Testis (tissue), 2 donors: ENCODE results near the gene PIK3R2.

Experiments used
- POLR2A ChIP-seq: fragments of 450-650 bp; IDR thresholded peaks from one replicate; pipeline ENCODE4 v1.6.1; 2017; ENCODE audit warnings: antibody characterized with exemption, mild to moderate bottlenecking, moderate library complexity
- TF ChIP-seq, protein P1 (sequence below), 3 experiments: fragments of 450-650 bp in 2 of 3; fragments of 200-600 bp in 1 of 3; sonication (generic) in 1 of 3; IDR thresholded peaks; one replicate each; pipeline ENCODE4 v1.5.1; 2016 to 2019; ENCODE audit warnings: antibody characterized with exemption in 3 of 3, mild to moderate bottlenecking in 2 of 3, moderate library complexity in 1 of 3

DNA sequence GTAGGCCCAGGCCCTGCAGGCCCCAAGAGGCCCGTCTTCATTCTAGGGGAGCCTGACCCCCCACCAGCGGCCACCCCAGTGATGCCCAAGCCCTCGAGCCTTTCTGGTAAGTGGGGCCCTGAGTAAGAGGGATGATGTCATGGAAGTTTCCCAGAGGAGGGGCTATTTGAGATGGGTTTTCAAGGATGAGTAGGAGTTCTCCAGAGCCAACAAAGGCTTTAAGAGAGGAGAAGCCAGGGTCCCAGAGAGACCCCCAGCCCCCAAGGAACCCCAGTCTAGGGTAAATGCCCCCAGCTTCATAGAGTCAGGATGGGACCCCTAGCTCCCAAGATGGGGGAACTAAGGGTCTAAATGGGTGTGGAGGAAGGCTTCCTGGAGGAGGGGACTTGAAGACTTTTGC lies 9.1 kb upstream of the PIK3R2 start:
- TF ChIP-seq, protein P1, sequence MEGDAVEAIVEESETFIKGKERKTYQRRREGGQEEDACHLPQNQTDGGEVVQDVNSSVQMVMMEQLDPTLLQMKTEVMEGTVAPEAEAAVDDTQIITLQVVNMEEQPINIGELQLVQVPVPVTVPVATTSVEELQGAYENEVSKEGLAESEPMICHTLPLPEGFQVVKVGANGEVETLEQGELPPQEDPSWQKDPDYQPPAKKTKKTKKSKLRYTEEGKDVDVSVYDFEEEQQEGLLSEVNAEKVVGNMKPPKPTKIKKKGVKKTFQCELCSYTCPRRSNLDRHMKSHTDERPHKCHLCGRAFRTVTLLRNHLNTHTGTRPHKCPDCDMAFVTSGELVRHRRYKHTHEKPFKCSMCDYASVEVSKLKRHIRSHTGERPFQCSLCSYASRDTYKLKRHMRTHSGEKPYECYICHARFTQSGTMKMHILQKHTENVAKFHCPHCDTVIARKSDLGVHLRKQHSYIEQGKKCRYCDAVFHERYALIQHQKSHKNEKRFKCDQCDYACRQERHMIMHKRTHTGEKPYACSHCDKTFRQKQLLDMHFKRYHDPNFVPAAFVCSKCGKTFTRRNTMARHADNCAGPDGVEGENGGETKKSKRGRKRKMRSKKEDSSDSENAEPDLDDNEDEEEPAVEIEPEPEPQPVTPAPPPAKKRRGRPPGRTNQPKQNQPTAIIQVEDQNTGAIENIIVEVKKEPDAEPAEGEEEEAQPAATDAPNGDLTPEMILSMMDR (IDR thresholded peaks at IDR 0.05): no peak
- no peak for TF ChIP-seq POLR2A
